HEK293 (cell line): ENCODE results near the gene INTS7.

Source experiments
- AEBP2 ChIP-seq: fragments of 450-650 bp; formaldehyde crosslinking; IDR thresholded peaks from 2 replicates; pipeline ENCODE4 v1.5.1; 2016; ENCODE audit warnings: missing biosample characterization, missing genetic modification characterization, borderline replicate concordance
- EGR2 ChIP-seq: fragments of 450-650 bp; formaldehyde crosslinking; IDR thresholded peaks from 2 replicates; pipeline ENCODE4 v1.5.1; 2016; ENCODE audit warnings: low read depth, missing biosample characterization, missing genetic modification characterization
- FEZF1 ChIP-seq: fragments of 450-650 bp; formaldehyde crosslinking; IDR thresholded peaks from 2 replicates; pipeline ENCODE4 v1.5.1; 2016; ENCODE audit warnings: missing biosample characterization, missing genetic modification characterization
- HIC1 ChIP-seq: fragments of 450-650 bp; formaldehyde crosslinking; IDR thresholded peaks from 2 replicates; pipeline ENCODE4 v1.5.1; 2016; ENCODE audit warnings: missing biosample characterization, missing genetic modification characterization
- KLF9 ChIP-seq: fragments of 450-650 bp; formaldehyde crosslinking; IDR thresholded peaks from 2 replicates; pipeline ENCODE4 v1.5.1; 2016; ENCODE audit warnings: missing biosample characterization, missing genetic modification characterization, low read depth
- OSR2 ChIP-seq: fragments of 450-650 bp; formaldehyde crosslinking; IDR thresholded peaks from 2 replicates; pipeline ENCODE4 v1.5.1; 2016; ENCODE audit warnings: missing biosample characterization, missing genetic modification characterization
- PRDM10 ChIP-seq: fragments of 450-650 bp; formaldehyde crosslinking; IDR thresholded peaks from 2 replicates; pipeline ENCODE4 v1.5.1; 2016; ENCODE audit warnings: missing biosample characterization, missing genetic modification characterization
- PRDM6 ChIP-seq: fragments of 450-650 bp; formaldehyde crosslinking; IDR thresholded peaks from 2 replicates; pipeline ENCODE4 v1.5.1; 2017; ENCODE audit warnings: missing biosample characterization, missing genetic modification characterization
- YY2 ChIP-seq: fragments of 450-650 bp; formaldehyde crosslinking; IDR thresholded peaks from 2 replicates; pipeline ENCODE4 v1.5.1; 2016; ENCODE audit warnings: missing biosample characterization, missing genetic modification characterization
- ZBTB17 ChIP-seq: fragments of 450-650 bp; formaldehyde crosslinking; IDR thresholded peaks from 2 replicates; pipeline ENCODE4 v1.5.1; 2016; ENCODE audit warnings: missing biosample characterization, missing genetic modification characterization
- ZBTB44 ChIP-seq: fragments of 450-650 bp; IDR thresholded peaks from 2 replicates; pipeline ENCODE4 v1.5.1; 2018; ENCODE audit warnings: missing biosample characterization, mild to moderate bottlenecking, missing genetic modification characterization
- ZBTB49 ChIP-seq: fragments of 450-650 bp; formaldehyde crosslinking; IDR thresholded peaks from 2 replicates; pipeline ENCODE4 v1.5.1; 2016; ENCODE audit warnings: missing biosample characterization, missing genetic modification characterization, low read depth
- ZFP69B ChIP-seq: fragments of 450-650 bp; formaldehyde crosslinking; IDR thresholded peaks from 2 replicates; pipeline ENCODE4 v1.5.1; 2016; ENCODE audit warnings: missing biosample characterization, missing genetic modification characterization
- ZNF138 ChIP-seq: fragments of 450-650 bp; formaldehyde crosslinking; IDR thresholded peaks from 2 replicates; pipeline ENCODE4 v1.5.1; 2016; ENCODE audit warnings: missing biosample characterization, missing genetic modification characterization, borderline replicate concordance
- ZNF184 ChIP-seq: fragments of 450-650 bp; IDR thresholded peaks from 2 replicates; pipeline ENCODE4 v1.5.1; 2018; ENCODE audit warnings: missing biosample characterization, mild to moderate bottlenecking, missing genetic modification characterization
- ZNF280D ChIP-seq: fragments of 450-650 bp; formaldehyde crosslinking; IDR thresholded peaks from 2 replicates; pipeline ENCODE4 v1.5.1; 2016; ENCODE audit warnings: missing biosample characterization, missing genetic modification characterization
- ZNF398 ChIP-seq: fragments of 450-650 bp; formaldehyde crosslinking; IDR thresholded peaks from 2 replicates; pipeline ENCODE4 v1.5.1; 2017; ENCODE audit warnings: missing biosample characterization, missing genetic modification characterization
- ZNF416 ChIP-seq: fragments of 450-650 bp; formaldehyde crosslinking; IDR thresholded peaks from 2 replicates; pipeline ENCODE4 v1.5.1; 2016; ENCODE audit warnings: missing biosample characterization, missing genetic modification characterization
- ZNF426 ChIP-seq: fragments of 450-650 bp; formaldehyde crosslinking; IDR thresholded peaks from 2 replicates; pipeline ENCODE4 v1.5.1; 2017; ENCODE audit warnings: missing biosample characterization, missing genetic modification characterization, mild to moderate bottlenecking, inconsistent platforms, moderate library complexity
- ZNF76 ChIP-seq: fragments of 450-650 bp; formaldehyde crosslinking; IDR thresholded peaks from 2 replicates; pipeline ENCODE4; 2016; ENCODE audit warnings: low read depth, missing biosample characterization, missing genetic modification characterization, borderline replicate concordance
- ZSCAN16 ChIP-seq: fragments of 450-650 bp; formaldehyde crosslinking; IDR thresholded peaks from 2 replicates; pipeline ENCODE4 v1.5.1; 2016; ENCODE audit warnings: missing biosample characterization, missing genetic modification characterization

Gene INTS7

GRCh38 chr1:211912038-211912437, 123.3 kb downstream of the INTS7 start (continued):
- TF ChIP-seq ZBTB44 = no peak
- peak; percentile 55 for TF ChIP-seq ZBTB17 (tag by site-specific recombination)
- no peak for TF ChIP-seq ZBTB49 (tag by site-specific recombination)
- TF ChIP-seq ZNF416 = no peak
- no peak for TF ChIP-seq HIC1 (tag by site-specific recombination)
- no peak for TF ChIP-seq KLF9
- peak; percentile 74 for TF ChIP-seq OSR2 (tag by site-specific recombination)
- no peak for TF ChIP-seq YY2 (tag by site-specific recombination)
- no peak for TF ChIP-seq ZNF398 (tag by site-specific recombination)
- no peak for TF ChIP-seq ZNF138
- no peak for TF ChIP-seq ZNF76 (tag by site-specific recombination)
- no peak for TF ChIP-seq ZNF280D (tag by site-specific recombination)
- no peak for TF ChIP-seq ZSCAN16
- peak; percentile 58; the same call in 1 of the 2 replicates for TF ChIP-seq PRDM6 (tag by site-specific recombination)
- TF ChIP-seq EGR2 (tag by site-specific recombination) = no peak
- TF ChIP-seq ZNF426 (tag by site-specific recombination) = no peak
- TF ChIP-seq AEBP2 (tag by site-specific recombination) = no peak
- TF ChIP-seq PRDM10 (tag by site-specific recombination) = no peak
- TF ChIP-seq ZNF184 (tag by site-specific recombination) = no peak
- TF ChIP-seq FEZF1 (tag by site-specific recombination) = peak; percentile 34; the same call in 1 of the 2 replicates
- TF ChIP-seq ZFP69B (tag by site-specific recombination) = no peak
